Colonic mucosa (tissue), 4 donors: ENCODE measurements around the gene MRGPRX1. TPM values are rescaled to one million over a fixed set of nuclear protein-coding genes. Genes with fewer than 3 reads are reported as not detected.
"Not testable (repeated sequence)": the region's sequence is repeated elsewhere in the genome, so short reads cannot be mapped to it uniquely, and the experiment has no call there.

ENCODE experiments used
- DNase-seq: peaks from one replicate; pipeline ENCODE4 v3.0.0-alpha.2; 2020
- H3K27ac ChIP-seq: fragments of 200-600 bp; one replicate; pipeline ENCODE4 v1.8.0; 2021
- H3K27me3 ChIP-seq: fragments of 200-600 bp; one replicate; pipeline ENCODE4 v1.8.0; 2021
- H3K36me3 ChIP-seq: fragments of 200-600 bp; one replicate; pipeline ENCODE4 v1.8.0; 2021
- H3K4me1 ChIP-seq: fragments of 200-600 bp; one replicate; pipeline ENCODE4 v1.8.0; 2021; ENCODE audit warnings: mild to moderate bottlenecking
- H3K4me3 ChIP-seq: fragments of 200-600 bp; one replicate; pipeline ENCODE4 v1.8.0; 2021
- H3K9ac ChIP-seq, 2 donors: one replicate each; pipeline ENCODE4 v1.7.0; 2013; ENCODE audit warnings: control low read depth in 2 of 2, low read depth in 2 of 2, low read length in 2 of 2
- H3K9me3 ChIP-seq: fragments of 200-600 bp; one replicate; pipeline ENCODE4 v1.8.0; 2021
- intact Hi-C: fragments of 100-400 bp; cut with DNase I; formaldehyde crosslinking; loops from one replicate; pipeline ENCODE4 v1.14.1; 2022
- total RNA-seq, 2 donors: library from RNA; stranded (reverse); fragmentation: NEBNext Ultra II Directional in 1 of 2; extraction: Animal tissue kit (Norgen Biotek cat#: 25700) in 1 of 2; gene quantifications; one replicate each; pipeline ENCODE4 v1.2.1, GENCODE V29; 2021
- TF ChIP-seq, protein P1 (sequence below): fragments of 200-600 bp; IDR thresholded peaks from one replicate; pipeline ENCODE4 v1.8.0; 2022; ENCODE audit warnings: antibody characterized with exemption, mild to moderate bottlenecking
- donor health status: healthy.
- donor health status: DM: no; HTN: no; CAD: no.
- donor health status: DM: no; HTN: no; CAD: no.

Gene MRGPRX1
- total RNA-seq, 2 donors from 2014 or later: not detected

DNA sequence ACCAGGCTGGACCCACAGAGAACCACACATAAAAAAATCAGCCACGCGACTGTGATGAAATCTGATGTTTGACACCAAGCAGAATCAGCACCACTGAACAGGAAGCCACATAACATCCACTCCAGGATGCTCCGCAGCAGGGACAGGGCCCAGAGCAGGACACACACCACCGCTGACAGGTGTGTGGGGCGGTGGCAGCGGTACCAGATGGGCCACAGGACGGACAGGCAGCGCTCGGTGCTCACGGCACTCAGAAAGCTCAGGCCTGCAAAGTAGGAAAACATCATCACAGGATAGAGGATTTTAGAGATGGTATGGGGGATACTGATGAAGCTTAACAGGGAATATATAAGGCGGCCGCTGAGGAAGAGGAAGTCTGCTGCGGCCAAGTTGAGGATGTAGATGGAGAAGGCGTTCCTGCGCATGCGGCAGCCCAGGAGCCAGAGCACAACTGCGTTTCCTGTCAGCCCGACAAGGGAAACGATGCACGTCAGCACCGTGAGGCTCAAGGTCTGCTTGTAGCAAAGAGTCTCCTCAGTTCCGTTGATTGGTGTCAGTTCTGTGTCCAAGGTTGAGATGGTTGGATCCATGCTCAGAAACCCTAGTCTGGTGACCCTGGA lies 4.9 kb downstream of the MRGPRX1 start:
- no peak for DNase-seq

DNA sequence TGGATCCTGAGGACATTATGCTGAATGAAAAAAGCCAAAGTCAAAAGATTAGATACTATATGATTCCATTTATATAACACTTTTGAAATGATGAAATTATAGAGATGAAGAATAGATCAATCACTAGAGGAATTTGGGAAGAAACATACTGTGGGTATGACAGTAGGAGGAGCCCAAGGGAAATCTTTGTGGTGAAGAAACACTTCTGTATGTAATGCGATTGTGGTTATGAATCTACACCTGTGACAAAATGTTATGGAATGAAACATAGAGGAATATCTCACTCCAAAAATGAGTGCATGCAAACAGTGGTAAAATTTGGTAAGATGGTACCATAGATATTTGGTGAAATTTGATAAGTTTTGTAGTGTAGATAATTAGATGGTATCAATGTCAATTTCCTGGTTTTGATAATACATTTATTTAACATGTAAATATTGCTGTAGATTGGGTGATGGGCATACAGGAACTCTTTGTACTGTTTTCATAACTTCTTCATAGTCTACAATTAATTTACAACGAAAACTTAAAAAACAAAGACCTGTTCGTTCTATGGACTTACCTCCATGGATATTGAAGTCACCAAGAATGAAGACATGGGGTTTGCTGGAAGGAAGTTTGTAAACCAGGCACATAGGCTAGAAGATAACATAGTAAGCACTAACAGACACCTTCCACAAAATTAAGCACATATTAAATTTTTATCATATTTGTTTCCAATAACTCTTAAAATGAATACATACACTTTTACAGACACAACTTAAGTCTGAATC lies 11.5 kb downstream of the MRGPRX1 start:
- H3K27ac ChIP-seq: no peak overlapping the region
- H3K36me3 ChIP-seq: no peaks in the 10 kb centered on the region
- DNase-seq: no peak
- H3K9ac ChIP-seq: no peak overlapping the region
- TF ChIP-seq, protein P1, sequence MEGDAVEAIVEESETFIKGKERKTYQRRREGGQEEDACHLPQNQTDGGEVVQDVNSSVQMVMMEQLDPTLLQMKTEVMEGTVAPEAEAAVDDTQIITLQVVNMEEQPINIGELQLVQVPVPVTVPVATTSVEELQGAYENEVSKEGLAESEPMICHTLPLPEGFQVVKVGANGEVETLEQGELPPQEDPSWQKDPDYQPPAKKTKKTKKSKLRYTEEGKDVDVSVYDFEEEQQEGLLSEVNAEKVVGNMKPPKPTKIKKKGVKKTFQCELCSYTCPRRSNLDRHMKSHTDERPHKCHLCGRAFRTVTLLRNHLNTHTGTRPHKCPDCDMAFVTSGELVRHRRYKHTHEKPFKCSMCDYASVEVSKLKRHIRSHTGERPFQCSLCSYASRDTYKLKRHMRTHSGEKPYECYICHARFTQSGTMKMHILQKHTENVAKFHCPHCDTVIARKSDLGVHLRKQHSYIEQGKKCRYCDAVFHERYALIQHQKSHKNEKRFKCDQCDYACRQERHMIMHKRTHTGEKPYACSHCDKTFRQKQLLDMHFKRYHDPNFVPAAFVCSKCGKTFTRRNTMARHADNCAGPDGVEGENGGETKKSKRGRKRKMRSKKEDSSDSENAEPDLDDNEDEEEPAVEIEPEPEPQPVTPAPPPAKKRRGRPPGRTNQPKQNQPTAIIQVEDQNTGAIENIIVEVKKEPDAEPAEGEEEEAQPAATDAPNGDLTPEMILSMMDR: no peak
- H3K9me3 ChIP-seq: no peaks in the 10 kb centered on the region
- no peak overlapping the region for H3K4me3 ChIP-seq
- intact Hi-C loops: no loop called here
- no peaks in the 10 kb centered on the region for H3K4me1 ChIP-seq
- no peaks in the 10 kb centered on the region for H3K27me3 ChIP-seq

More for the DNA sequence above, 4.9 kb downstream of the MRGPRX1 start:
- no peak overlapping the region for H3K27ac ChIP-seq
- H3K36me3 ChIP-seq: no peaks in the 10 kb centered on the region
- no peaks in the 10 kb centered on the region for H3K27me3 ChIP-seq
- no peaks in the 10 kb centered on the region for H3K4me1 ChIP-seq
- H3K9me3 ChIP-seq: no peaks in the 10 kb centered on the region
- intact Hi-C loops: no loop called here
- no peak overlapping the region for H3K9ac ChIP-seq
- TF ChIP-seq, protein P1: no peak
- H3K4me3 ChIP-seq: no peak overlapping the region

DNA sequence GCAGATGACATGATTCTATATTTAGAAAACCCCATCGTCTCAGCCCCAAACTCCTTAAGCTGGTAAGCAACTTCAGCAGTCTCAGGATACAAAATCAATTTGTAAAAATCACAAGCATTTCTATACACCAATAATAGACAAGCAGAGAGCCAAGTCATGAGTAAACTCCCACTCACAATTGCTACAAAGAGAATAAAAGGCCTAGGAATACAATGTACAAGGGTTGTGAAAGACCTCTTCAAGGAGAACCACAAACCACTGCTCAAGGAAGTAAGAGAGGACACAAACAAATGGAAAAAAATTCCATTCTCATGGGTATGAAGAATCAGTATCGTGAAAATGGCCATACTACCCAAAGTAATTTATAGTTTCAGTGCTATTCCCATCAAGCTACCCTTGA lies 13.8 kb downstream of the MRGPRX1 start:
- H3K9ac ChIP-seq, H3K4me1 ChIP-seq, H3K36me3 ChIP-seq, H3K4me3 ChIP-seq, H3K27ac ChIP-seq, H3K9me3 ChIP-seq, intact Hi-C loops, DNase-seq, H3K27me3 ChIP-seq: not testable (repeated sequence)

DNA sequence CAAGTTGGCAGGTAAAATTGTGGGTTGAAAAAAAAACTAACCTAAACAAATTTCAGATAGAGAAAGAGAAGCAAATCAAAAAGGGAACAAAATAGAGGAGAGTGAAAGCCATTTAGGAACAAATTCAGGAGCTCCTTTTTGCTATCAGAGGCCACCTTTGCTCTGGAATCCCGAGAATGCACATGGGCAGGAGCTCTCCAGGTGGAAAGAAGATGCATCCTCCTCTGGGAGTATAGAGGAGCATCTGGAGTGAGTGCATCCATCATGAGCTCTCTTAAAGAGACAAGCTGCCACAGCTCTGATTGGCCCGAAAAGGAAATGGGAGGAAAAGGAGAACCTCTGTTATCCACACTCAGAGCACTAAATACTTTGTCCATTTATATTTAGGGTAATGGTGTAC lies 26.3 kb downstream of the MRGPRX1 start:
- TF ChIP-seq, protein P1: no peak
- H3K4me3 ChIP-seq: no peak overlapping the region

DNA sequence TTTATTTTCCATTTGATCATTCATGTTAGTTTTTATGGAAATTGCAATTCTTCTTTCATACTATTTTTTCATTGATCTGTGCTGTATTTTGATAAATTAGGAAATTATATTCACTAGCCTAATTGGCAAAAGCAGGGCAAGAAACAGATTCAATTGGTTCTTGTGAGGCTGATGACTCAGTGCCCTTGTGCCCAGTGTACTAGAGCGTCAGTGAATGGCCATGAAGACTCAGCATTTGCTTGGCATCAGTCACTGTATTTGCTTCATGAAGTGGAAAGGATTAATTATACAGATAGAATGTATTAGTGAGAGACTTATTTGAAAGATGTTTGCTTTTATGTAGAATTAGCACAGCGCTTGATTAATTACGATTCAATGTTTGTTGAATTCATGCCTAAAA lies 31.8 kb downstream of the MRGPRX1 start:
- H3K4me3 ChIP-seq: no peak overlapping the region
- no peak overlapping the region for H3K27ac ChIP-seq
- TF ChIP-seq, protein P1: no peak
- no peak overlapping the region for H3K9ac ChIP-seq
- no peaks in the 10 kb centered on the region for H3K9me3 ChIP-seq
- H3K36me3 ChIP-seq: no peaks in the 10 kb centered on the region
- H3K4me1 ChIP-seq: no peaks in the 10 kb centered on the region
- DNase-seq: no peak
- no peaks in the 10 kb centered on the region for H3K27me3 ChIP-seq
- intact Hi-C loops: no loop called here

More for the DNA sequence above, 26.3 kb downstream of the MRGPRX1 start:
- no peak for DNase-seq
- Histone ChIP-seq H3K9ac (no peak overlapping the region), H3K4me1 (no peaks in the 10 kb centered on the region), H3K27me3 (no peaks in the 10 kb centered on the region), H3K9me3 (no peaks in the 10 kb centered on the region), H3K27ac (no peak overlapping the region), H3K36me3 (no peaks in the 10 kb centered on the region)
- intact Hi-C loops: no loop called here

DNA sequence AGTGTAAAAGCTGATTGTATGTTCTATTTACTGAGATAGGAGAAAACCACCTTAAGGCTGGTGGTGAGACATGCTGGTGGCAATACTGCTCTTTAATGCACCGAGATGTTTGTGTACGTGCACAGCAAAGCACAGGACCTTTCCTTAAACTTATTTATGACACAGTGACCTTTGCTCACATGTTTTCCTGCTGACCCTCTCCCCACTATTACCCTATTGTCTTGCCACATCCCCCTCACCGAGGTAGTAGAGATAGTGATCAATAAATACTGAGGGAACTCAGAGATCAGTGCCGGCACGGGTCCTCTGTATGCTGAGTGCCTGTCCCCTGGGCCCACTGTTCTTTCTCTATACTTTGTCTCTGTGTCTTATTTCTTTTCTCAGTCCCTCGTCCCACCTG lies 38.6 kb downstream of the MRGPRX1 start:
- H3K4me1 ChIP-seq, intact Hi-C loops, H3K9me3 ChIP-seq, DNase-seq, H3K36me3 ChIP-seq, H3K27me3 ChIP-seq, H3K27ac ChIP-seq, H3K9ac ChIP-seq, H3K4me3 ChIP-seq: not testable (repeated sequence)

DNA sequence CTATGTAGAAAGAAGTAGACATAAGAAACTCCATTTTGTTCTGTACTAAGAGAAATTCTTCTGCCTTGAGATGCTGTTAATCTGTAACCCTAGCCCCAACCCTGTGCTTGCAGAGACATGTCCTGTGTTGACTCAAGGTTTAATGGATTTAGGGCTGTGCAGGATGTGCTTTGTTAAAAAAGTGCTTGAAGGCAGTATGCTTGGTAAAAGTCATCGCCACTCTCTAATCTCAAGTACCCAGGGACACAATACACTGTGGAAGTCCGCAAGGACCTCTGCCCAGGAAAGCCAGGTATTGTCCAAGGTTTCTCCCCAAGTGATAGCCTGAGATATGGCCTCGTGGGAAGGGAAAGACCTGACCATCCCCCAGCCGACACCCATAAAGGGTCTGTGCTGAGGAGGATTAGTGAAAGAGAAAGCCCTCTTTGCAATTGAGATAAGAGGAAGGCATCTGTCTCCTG lies 39.0 kb downstream of the MRGPRX1 start:
- H3K4me3 ChIP-seq, H3K36me3 ChIP-seq, intact Hi-C loops, H3K27me3 ChIP-seq, H3K9ac ChIP-seq, H3K27ac ChIP-seq, DNase-seq, H3K9me3 ChIP-seq, H3K4me1 ChIP-seq: not testable (repeated sequence)

DNA sequence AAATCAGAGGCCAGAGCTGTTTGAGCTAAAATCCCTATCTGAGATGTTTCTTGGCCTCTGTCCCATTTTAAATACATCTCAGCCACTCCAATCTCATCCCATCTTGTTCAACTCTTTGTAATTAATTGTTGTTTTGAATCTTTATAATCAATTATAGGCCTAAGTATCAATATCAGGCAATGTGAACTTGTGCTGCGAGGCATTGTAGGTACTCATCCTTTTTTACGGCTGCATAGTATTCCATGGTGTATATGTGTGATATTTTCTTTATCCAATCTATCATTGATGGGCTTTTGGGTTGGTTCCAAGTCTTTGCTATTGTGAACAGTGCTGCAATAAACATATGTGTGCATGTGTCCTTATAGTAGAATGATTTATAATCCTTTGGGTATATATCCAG lies 47.5 kb downstream of the MRGPRX1 start:
- H3K27ac ChIP-seq, H3K4me3 ChIP-seq, H3K27me3 ChIP-seq, H3K9me3 ChIP-seq, DNase-seq, H3K9ac ChIP-seq, H3K36me3 ChIP-seq, H3K4me1 ChIP-seq, intact Hi-C loops: not testable (repeated sequence)
